ENCODE measurements around the gene NAA80. TPM values are rescaled to one million over a fixed set of nuclear protein-coding genes. Genes with fewer than 3 reads are reported as not detected.
"Not testable (repeated sequence)": the region's sequence is repeated elsewhere in the genome, so short reads cannot be mapped to it uniquely, and the experiment has no call there.

The NAA80 gene
- total RNA-seq, 1 donor from 2014 or later = 5.6 TPM

GRCh38 chr3:50289130-50289529 is 10.1 kb downstream of the NAA80 start:
- no peak for DNase-seq

GRCh38 chr3:50288387-50289007 is 10.7 kb downstream of the NAA80 start:
- no peak for DNase-seq

- DNase-seq = no peak
Observed at GRCh38 chr3:50287262-50287661, 11.9 kb downstream of the NAA80 start.

GRCh38 chr3:50286322-50287227 is 12.6 kb downstream of the NAA80 start:
- DNase-seq = no peak

- DNase-seq = not testable (repeated sequence)
Observed at GRCh38 chr3:50284121-50284520, 15.1 kb downstream of the NAA80 start.

GRCh38 chr3:50279255-50280016 is 19.8 kb downstream of the NAA80 start:
- no peak for DNase-seq

- peak; percentile 66 for DNase-seq
Observed at GRCh38 chr3:50278880-50279224, 20.4 kb downstream of the NAA80 start, which contains the start of gene LSMEM2. TSS of gene LSMEM2 (plus strand) at chr3:50279087. CDS start at chr3:50279114, 27 bp downstream.

GRCh38 chr3:50278123-50278879 is 20.9 kb downstream of the NAA80 start:
- DNase-seq = no peak

GRCh38 chr3:50276762-50277101 is 22.5 kb downstream of the NAA80 start:
- no peak for DNase-seq

- no peak for DNase-seq
Observed at GRCh38 chr3:50275996-50276761, 23.0 kb downstream of the NAA80 start.

GRCh38 chr3:50275141-50275995 is 23.8 kb downstream of the NAA80 start:
- DNase-seq = no peak

- peak; percentile 60 for DNase-seq
Observed at GRCh38 chr3:50274371-50275104, 24.7 kb downstream of the NAA80 start.

GRCh38 chr3:50273689-50274065 is 25.5 kb downstream of the NAA80 start:
- DNase-seq = no peak

- DNase-seq = peak; percentile 90
Observed at GRCh38 chr3:50272911-50273688, 26.1 kb downstream of the NAA80 start.

GRCh38 chr3:50272538-50272910 is 26.7 kb downstream of the NAA80 start:
- not testable (repeated sequence) for DNase-seq

GRCh38 chr3:50271314-50271936 is 27.8 kb downstream of the NAA80 start:
- DNase-seq = no peak

- DNase-seq = no peak
Observed at GRCh38 chr3:50270422-50271224, 28.6 kb downstream of the NAA80 start.
